WTC11 (cell line): ENCODE measurements around the gene NEO1. TPM values are rescaled to one million over a fixed set of nuclear protein-coding genes. Genes with fewer than 3 reads are reported as not detected.

ENCODE experiments used
- ATAC-seq: fragments of 200-7000 bp; cut with Tn5 transposase; 2 replicates; pipeline ENCODE4 v1.10.0; 2021; ENCODE audit warnings: mild to moderate bottlenecking, moderate library complexity
- CTCF ChIA-PET: fragments of 300-600 bp; sonication (Branson Sonifier 250); formaldehyde crosslinking; loops from one replicate; lab custom pipeline; 2021; ENCODE audit warnings: antibody characterized with exemption; lab: Charles Lee
- POLR2A ChIA-PET: fragments of 350-600 bp; sonication (Branson Sonifier 250); formaldehyde crosslinking; loops from one replicate; lab custom pipeline; 2021; ENCODE audit warnings: antibody characterized with exemption; lab: Charles Lee
- DNase-seq: peaks from one replicate; pipeline ENCODE4 v3.0.0; 2021; ENCODE audit warnings: low spot score
- H3K27ac Mint-ChIP-seq: 2 replicates; pipeline ENCODE4 v1.8.0; 2021; ENCODE audit warnings: mixed read lengths
- H3K27me3 Mint-ChIP-seq: 2 replicates; pipeline ENCODE4 v1.8.0; 2021; ENCODE audit warnings: low read depth, mild to moderate bottlenecking, moderate library complexity, mixed read lengths
- H3K36me3 Mint-ChIP-seq: 2 replicates; pipeline ENCODE4 v1.8.0; 2021; ENCODE audit warnings: mixed read lengths
- H3K4me1 Mint-ChIP-seq: 2 replicates; pipeline ENCODE4 v1.8.0; 2022; ENCODE audit warnings: mixed read lengths
- H3K4me3 Mint-ChIP-seq: 2 replicates; pipeline ENCODE4 v1.8.0; 2021; ENCODE audit warnings: mild to moderate bottlenecking, moderate library complexity, mixed read lengths
- H3K9me3 Mint-ChIP-seq: 2 replicates; pipeline ENCODE4 v1.8.0; 2021; ENCODE audit warnings: mixed read lengths
- E2F4 ChIP-seq: sonication (generic); formaldehyde crosslinking; IDR thresholded peaks from 2 replicates; pipeline ENCODE4 v1.8.1; 2022; ENCODE audit warnings: low read depth, mild to moderate bottlenecking, moderate library complexity, missing genetic modification reagents, borderline replicate concordance
- FOXJ3 ChIP-seq: sonication (generic); formaldehyde crosslinking; IDR thresholded peaks from 2 replicates; pipeline ENCODE4 v1.9.0; 2021; ENCODE audit warnings: missing genetic modification reagents, mild to moderate bottlenecking, borderline replicate concordance
- FOXK1 ChIP-seq: sonication (generic); formaldehyde crosslinking; IDR thresholded peaks from 2 replicates; pipeline ENCODE4 v1.8.0; 2022; ENCODE audit warnings: mild to moderate bottlenecking, moderate library complexity, missing genetic modification reagents
- FOXP1 ChIP-seq: sonication (generic); formaldehyde crosslinking; IDR thresholded peaks from 2 replicates; pipeline ENCODE4 v1.8.0; 2022; ENCODE audit warnings: missing genetic modification reagents, mild to moderate bottlenecking, moderate library complexity, borderline replicate concordance
- GABPB1 ChIP-seq: sonication (generic); formaldehyde crosslinking; IDR thresholded peaks from 2 replicates; pipeline ENCODE4 v1.8.1; 2023; ENCODE audit warnings: mild to moderate bottlenecking, missing genetic modification reagents
- JAZF1 ChIP-seq: fragments of 250-450 bp; sonication (Bioruptor Pico); IDR thresholded peaks from 2 replicates; pipeline ENCODE4 v1.9.0; 2021; ENCODE audit warnings: moderate library complexity, mild to moderate bottlenecking, inconsistent platforms
- MXD4 ChIP-seq: fragments of 250-450 bp; sonication (Bioruptor Pico); IDR thresholded peaks from 2 replicates; pipeline ENCODE4 v1.8.0; 2021; ENCODE audit warnings: mild to moderate bottlenecking, moderate library complexity, borderline replicate concordance
- NFE2L1 ChIP-seq: sonication (generic); formaldehyde crosslinking; IDR thresholded peaks from 2 replicates; pipeline ENCODE4 v1.8.1; 2023; ENCODE audit warnings: missing genetic modification reagents
- NFYB ChIP-seq: sonication (generic); formaldehyde crosslinking; conservative IDR thresholded peaks from 2 replicates; pipeline ENCODE4 v1.8.0; 2022; ENCODE audit warnings: low read depth, missing genetic modification reagents
- NR3C1 ChIP-seq: sonication (generic); formaldehyde crosslinking; conservative IDR thresholded peaks from 2 replicates; pipeline ENCODE4 v1.8.1; 2023; ENCODE audit warnings: low read depth, mild to moderate bottlenecking, missing genetic modification reagents
- SP1 ChIP-seq: sonication (generic); formaldehyde crosslinking; conservative IDR thresholded peaks from 2 replicates; pipeline ENCODE4 v1.8.1; 2022; ENCODE audit warnings: missing genetic modification reagents
- USF2 ChIP-seq: sonication (generic); formaldehyde crosslinking; IDR thresholded peaks from 2 replicates; pipeline ENCODE4 v1.8.1; 2023; ENCODE audit warnings: mild to moderate bottlenecking, missing genetic modification reagents, moderate library complexity
- ZNF121 ChIP-seq: sonication (generic); formaldehyde crosslinking; IDR thresholded peaks from 2 replicates; pipeline ENCODE4 v1.8.0; 2023; ENCODE audit warnings: missing genetic modification reagents
- ZNF232 ChIP-seq: sonication (generic); formaldehyde crosslinking; IDR thresholded peaks from 2 replicates; pipeline ENCODE4 v1.8.0; 2022; ENCODE audit warnings: mild to moderate bottlenecking, missing genetic modification reagents
- ZNF317 ChIP-seq: sonication (generic); formaldehyde crosslinking; IDR thresholded peaks from 2 replicates; pipeline ENCODE4 v1.8.1; 2023; ENCODE audit warnings: low read depth, mild to moderate bottlenecking, moderate library complexity, missing genetic modification reagents, borderline replicate concordance
- ZNF416 ChIP-seq: fragments of 250-450 bp; sonication (Bioruptor Pico); IDR thresholded peaks from 2 replicates; pipeline ENCODE4 v1.9.0; 2021; ENCODE audit warnings: mild to moderate bottlenecking, inconsistent platforms
- ZNF671 ChIP-seq: fragments of 250-450 bp; sonication (Bioruptor Pico); IDR thresholded peaks from 2 replicates; pipeline ENCODE4 v1.8.0; 2021; ENCODE audit warnings: mild to moderate bottlenecking
- total RNA-seq: library from RNA; stranded (reverse); gene quantifications from 3 replicates; pipeline ENCODE4 v1.2.3, GENCODE V29; 2021
- TF ChIP-seq, protein P1 (sequence below): sonication (generic); formaldehyde crosslinking; conservative IDR thresholded peaks from 2 replicates; pipeline ENCODE4 v1.8.1; 2022; ENCODE audit warnings: mild to moderate bottlenecking, missing genetic modification reagents
- TF ChIP-seq, protein P2 (sequence below): sonication (generic); formaldehyde crosslinking; IDR thresholded peaks from 2 replicates; pipeline ENCODE4 v1.8.0; 2022; ENCODE audit warnings: mild to moderate bottlenecking, missing genetic modification reagents
- TF ChIP-seq, protein P3 (sequence below): sonication (generic); formaldehyde crosslinking; IDR thresholded peaks from 2 replicates; pipeline ENCODE4 v1.8.1; 2023; ENCODE audit warnings: mild to moderate bottlenecking, missing genetic modification reagents, borderline replicate concordance

NEO1 gene
- total RNA-seq, 1 experiment from 2014 or later, result 37.1 TPM

GRCh38 chr15:73050561-73051295 is 1.5 kb upstream of the NEO1 start:
- H3K36me3 Mint-ChIP-seq, result no peaks in the 10 kb centered on the region

DNA sequence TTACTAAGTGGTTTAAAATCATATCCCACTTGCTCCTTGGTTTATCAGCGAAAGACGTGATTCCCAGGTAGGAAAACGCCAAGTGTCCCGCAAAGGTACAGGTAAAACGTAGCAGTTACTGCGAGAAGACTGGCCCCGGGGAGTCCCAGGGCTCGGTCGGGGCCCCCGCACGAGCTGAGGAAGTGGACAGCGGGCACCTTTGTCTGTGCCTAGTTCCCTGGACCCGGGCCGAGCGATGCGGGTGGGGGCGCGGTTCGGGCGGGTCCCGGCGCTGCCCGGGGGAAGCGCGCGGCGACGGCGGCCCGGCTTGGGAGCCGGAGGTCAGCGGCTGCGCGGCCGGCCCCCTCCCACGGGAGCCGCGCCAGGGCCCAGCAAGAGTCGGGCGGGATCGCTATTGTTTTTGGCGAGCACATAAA is 864 bp upstream of the NEO1 start:
- ATAC-seq, result peak; percentile 5

More at GRCh38 chr15:73050561-73051295, 1.5 kb upstream of the NEO1 start:
- CTCF ChIA-PET, result no interaction called here
- peaks cover 8% of the 10 kb centered on the region for H3K27me3 Mint-ChIP-seq
- no peak for DNase-seq
- ATAC-seq, result no peak
- no peaks in the 10 kb centered on the region for H3K9me3 Mint-ChIP-seq
- H3K27ac Mint-ChIP-seq, result no peak overlapping the region
- POLR2A ChIA-PET, result no interaction called here
- H3K4me3 Mint-ChIP-seq, result peak overlapping the region; percentile 77
- peaks cover 23% of the 10 kb centered on the region for H3K4me1 Mint-ChIP-seq
- TF ChIP-seq GABPB1 (CRISPR knock-in tag) (no peak), E2F4 (CRISPR knock-in tag) (no peak), NFE2L1 (CRISPR knock-in tag) (no peak), USF2 (no peak), JAZF1 (no peak), FOXP1 (CRISPR knock-in tag) (no peak), ZNF317 (CRISPR knock-in tag) (no peak), FOXJ3 (CRISPR knock-in tag) (no peak), ZNF671 (no peak), SP1 (CRISPR knock-in tag) (no peak), ZNF121 (CRISPR knock-in tag) (no peak), ZNF416 (CRISPR knock-in tag) (no peak), ZNF232 (CRISPR knock-in tag) (no peak), MXD4 (CRISPR knock-in tag) (no peak), NR3C1 (CRISPR knock-in tag) (no peak), NFYB (CRISPR knock-in tag) (no peak)
- TF ChIP-seq, protein P1, sequence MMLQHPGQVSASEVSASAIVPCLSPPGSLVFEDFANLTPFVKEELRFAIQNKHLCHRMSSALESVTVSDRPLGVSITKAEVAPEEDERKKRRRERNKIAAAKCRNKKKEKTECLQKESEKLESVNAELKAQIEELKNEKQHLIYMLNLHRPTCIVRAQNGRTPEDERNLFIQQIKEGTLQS, result no peak
- TF ChIP-seq, protein P2, sequence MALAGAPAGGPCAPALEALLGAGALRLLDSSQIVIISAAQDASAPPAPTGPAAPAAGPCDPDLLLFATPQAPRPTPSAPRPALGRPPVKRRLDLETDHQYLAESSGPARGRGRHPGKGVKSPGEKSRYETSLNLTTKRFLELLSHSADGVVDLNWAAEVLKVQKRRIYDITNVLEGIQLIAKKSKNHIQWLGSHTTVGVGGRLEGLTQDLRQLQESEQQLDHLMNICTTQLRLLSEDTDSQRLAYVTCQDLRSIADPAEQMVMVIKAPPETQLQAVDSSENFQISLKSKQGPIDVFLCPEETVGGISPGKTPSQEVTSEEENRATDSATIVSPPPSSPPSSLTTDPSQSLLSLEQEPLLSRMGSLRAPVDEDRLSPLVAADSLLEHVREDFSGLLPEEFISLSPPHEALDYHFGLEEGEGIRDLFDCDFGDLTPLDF (CRISPR knock-in tag), result no peak
- TF ChIP-seq, protein P3, sequence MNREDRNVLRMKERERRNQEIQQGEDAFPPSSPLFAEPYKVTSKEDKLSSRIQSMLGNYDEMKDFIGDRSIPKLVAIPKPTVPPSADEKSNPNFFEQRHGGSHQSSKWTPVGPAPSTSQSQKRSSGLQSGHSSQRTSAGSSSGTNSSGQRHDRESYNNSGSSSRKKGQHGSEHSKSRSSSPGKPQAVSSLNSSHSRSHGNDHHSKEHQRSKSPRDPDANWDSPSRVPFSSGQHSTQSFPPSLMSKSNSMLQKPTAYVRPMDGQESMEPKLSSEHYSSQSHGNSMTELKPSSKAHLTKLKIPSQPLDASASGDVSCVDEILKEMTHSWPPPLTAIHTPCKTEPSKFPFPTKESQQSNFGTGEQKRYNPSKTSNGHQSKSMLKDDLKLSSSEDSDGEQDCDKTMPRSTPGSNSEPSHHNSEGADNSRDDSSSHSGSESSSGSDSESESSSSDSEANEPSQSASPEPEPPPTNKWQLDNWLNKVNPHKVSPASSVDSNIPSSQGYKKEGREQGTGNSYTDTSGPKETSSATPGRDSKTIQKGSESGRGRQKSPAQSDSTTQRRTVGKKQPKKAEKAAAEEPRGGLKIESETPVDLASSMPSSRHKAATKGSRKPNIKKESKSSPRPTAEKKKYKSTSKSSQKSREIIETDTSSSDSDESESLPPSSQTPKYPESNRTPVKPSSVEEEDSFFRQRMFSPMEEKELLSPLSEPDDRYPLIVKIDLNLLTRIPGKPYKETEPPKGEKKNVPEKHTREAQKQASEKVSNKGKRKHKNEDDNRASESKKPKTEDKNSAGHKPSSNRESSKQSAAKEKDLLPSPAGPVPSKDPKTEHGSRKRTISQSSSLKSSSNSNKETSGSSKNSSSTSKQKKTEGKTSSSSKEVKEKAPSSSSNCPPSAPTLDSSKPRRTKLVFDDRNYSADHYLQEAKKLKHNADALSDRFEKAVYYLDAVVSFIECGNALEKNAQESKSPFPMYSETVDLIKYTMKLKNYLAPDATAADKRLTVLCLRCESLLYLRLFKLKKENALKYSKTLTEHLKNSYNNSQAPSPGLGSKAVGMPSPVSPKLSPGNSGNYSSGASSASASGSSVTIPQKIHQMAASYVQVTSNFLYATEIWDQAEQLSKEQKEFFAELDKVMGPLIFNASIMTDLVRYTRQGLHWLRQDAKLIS (CRISPR knock-in tag), result no peak

More for the DNA sequence above, 864 bp upstream of the NEO1 start:
- H3K4me1 Mint-ChIP-seq, result peaks cover 23% of the 10 kb centered on the region
- peaks cover 8% of the 10 kb centered on the region for H3K27me3 Mint-ChIP-seq
- H3K27ac Mint-ChIP-seq, result no peak overlapping the region
- peak; percentile 47 for DNase-seq
- H3K36me3 Mint-ChIP-seq, result no peaks in the 10 kb centered on the region
- POLR2A ChIA-PET, result no interaction called here
- peak overlapping the region; percentile 77 for H3K4me3 Mint-ChIP-seq
- no peaks in the 10 kb centered on the region for H3K9me3 Mint-ChIP-seq
- CTCF ChIA-PET, result interaction anchor here (0.5 kb wide), 1 partner anchor 84 kb away, joined by 4 read pairs; no protein-coding TSS in a partner anchor
- TF ChIP-seq FOXK1 (CRISPR knock-in tag), result no peak
